Measurements from ENCODE around the gene KCNMB4. TPM values are rescaled to one million over a fixed set of nuclear protein-coding genes. Genes with fewer than 3 reads are reported as not detected.

KCNMB4 gene
- total RNA-seq, 1 experiment from 2014 or later, result 8.4 TPM

DNA sequence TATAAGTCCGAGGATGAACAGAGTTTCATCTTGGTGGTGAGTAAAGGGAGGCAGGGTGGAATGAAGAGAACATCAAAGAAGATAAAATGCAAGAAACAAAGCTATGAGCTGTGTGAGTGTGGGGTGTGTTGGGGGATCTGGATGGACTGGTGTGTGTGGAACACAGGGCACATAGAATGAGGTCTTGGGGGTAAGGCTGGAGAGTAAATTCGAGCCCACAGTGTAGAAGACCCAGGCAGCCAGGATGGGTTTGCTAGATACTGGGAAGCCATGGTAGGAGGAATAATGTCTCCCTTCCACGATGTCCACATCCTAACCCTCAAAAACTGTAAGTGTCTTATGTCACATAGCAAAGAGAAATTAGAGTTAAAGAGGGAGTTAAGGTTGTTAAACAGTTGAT is 6.8 kb downstream of the KCNMB4 start:
- H3K4me3 Mint-ChIP-seq (ENCODE audit: low read depth, unreplicated experiment), result no peak overlapping the region
- CTCF ChIA-PET, result no interaction called here
- intact Hi-C loops (cut with micrococcal nuclease; ENCODE audit: unreplicated experiment), result no loop called here

DNA sequence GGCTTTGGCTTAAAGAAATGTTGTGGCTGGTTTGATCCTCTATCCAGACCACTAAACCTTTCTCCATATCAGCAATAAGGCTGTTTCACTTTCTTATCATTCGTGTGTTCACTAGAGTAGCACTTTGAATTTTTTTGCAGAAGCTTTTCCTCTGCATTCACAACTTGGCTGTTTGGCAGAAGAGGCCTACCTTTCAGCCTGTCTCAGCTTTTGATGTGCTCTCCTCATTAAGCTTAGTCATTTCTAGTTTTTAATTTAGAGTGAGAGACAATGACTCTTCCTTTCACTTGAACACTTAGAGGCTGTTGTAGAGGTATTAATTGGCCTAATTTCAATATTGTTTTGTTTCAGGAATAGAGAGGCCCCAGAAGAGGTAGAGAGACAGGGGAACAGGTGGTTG is 13.8 kb downstream of the KCNMB4 start:
- Mint-ChIP-seq H3K27me3 (ENCODE audit: unreplicated experiment) (no peaks in the 10 kb centered on the region), H3K9me3 (ENCODE audit: low read depth, unreplicated experiment) (peaks cover 2% of the 10 kb centered on the region), H3K4me3 (ENCODE audit: low read depth, unreplicated experiment) (no peak overlapping the region), H3K27ac (ENCODE audit: unreplicated experiment) (no peak overlapping the region), H3K36me3 (ENCODE audit: insufficient read depth, unreplicated experiment) (peaks cover 9% of the 10 kb centered on the region), H3K4me1 (ENCODE audit: low read depth, unreplicated experiment) (no peaks in the 10 kb centered on the region)
- intact Hi-C loops (cut with micrococcal nuclease; ENCODE audit: unreplicated experiment), result no loop called here
- DNase-seq, result no peak
- no TSS peak for BruUV-seq (replicated peaks)
- TF ChIP-seq, protein P1, sequence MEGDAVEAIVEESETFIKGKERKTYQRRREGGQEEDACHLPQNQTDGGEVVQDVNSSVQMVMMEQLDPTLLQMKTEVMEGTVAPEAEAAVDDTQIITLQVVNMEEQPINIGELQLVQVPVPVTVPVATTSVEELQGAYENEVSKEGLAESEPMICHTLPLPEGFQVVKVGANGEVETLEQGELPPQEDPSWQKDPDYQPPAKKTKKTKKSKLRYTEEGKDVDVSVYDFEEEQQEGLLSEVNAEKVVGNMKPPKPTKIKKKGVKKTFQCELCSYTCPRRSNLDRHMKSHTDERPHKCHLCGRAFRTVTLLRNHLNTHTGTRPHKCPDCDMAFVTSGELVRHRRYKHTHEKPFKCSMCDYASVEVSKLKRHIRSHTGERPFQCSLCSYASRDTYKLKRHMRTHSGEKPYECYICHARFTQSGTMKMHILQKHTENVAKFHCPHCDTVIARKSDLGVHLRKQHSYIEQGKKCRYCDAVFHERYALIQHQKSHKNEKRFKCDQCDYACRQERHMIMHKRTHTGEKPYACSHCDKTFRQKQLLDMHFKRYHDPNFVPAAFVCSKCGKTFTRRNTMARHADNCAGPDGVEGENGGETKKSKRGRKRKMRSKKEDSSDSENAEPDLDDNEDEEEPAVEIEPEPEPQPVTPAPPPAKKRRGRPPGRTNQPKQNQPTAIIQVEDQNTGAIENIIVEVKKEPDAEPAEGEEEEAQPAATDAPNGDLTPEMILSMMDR (IDR thresholded peaks at IDR 0.05; ENCODE audit: unreplicated experiment), result no peak
- CTCF ChIA-PET, result no interaction called here

More for the DNA sequence above, 6.8 kb downstream of the KCNMB4 start:
- Mint-ChIP-seq H3K27ac (ENCODE audit: unreplicated experiment) (no peak overlapping the region), H3K27me3 (ENCODE audit: unreplicated experiment) (no peaks in the 10 kb centered on the region), H3K4me1 (ENCODE audit: low read depth, unreplicated experiment) (peaks cover 9% of the 10 kb centered on the region), H3K36me3 (ENCODE audit: insufficient read depth, unreplicated experiment) (no peaks in the 10 kb centered on the region), H3K9me3 (ENCODE audit: low read depth, unreplicated experiment) (no peaks in the 10 kb centered on the region)
- BruUV-seq (replicated peaks), result no TSS peak
- no peak for DNase-seq
- TF ChIP-seq, protein P1 (IDR thresholded peaks at IDR 0.05; ENCODE audit: unreplicated experiment), result no peak

DNA sequence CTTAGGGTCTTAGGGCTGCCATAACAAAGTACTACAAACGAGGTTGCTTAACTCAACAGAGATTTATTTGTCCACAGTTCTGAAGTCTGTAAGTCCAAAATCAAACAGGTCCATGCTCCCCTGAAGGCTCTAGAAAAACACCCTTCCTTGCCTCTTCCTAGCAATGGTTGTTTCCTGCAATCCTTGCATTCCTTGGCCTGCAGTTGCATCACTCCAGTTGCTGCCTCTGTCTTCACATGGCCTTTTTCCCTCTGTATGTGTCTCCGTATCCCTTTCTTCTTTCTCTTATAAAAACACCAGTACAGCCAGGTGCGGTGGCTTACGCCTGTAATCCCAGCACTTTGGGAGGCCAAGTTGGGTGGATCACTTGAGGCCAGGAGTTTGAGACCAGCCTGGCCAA is 17.4 kb downstream of the KCNMB4 start:
- intact Hi-C loops (cut with micrococcal nuclease; ENCODE audit: unreplicated experiment), result no loop called here
- BruUV-seq (replicated peaks), result no TSS peak
- no peak overlapping the region for H3K4me3 Mint-ChIP-seq (ENCODE audit: low read depth, unreplicated experiment)
- TF ChIP-seq, protein P1 (IDR thresholded peaks at IDR 0.05; ENCODE audit: unreplicated experiment), result no peak
- peaks cover 2% of the 10 kb centered on the region for H3K9me3 Mint-ChIP-seq (ENCODE audit: low read depth, unreplicated experiment)
- H3K4me1 Mint-ChIP-seq (ENCODE audit: low read depth, unreplicated experiment), result no peaks in the 10 kb centered on the region
- H3K27me3 Mint-ChIP-seq (ENCODE audit: unreplicated experiment), result no peaks in the 10 kb centered on the region
- peaks cover 9% of the 10 kb centered on the region for H3K36me3 Mint-ChIP-seq (ENCODE audit: insufficient read depth, unreplicated experiment)
- CTCF ChIA-PET, result no interaction called here
- no peak overlapping the region for H3K27ac Mint-ChIP-seq (ENCODE audit: unreplicated experiment)
- no peak for DNase-seq

DNA sequence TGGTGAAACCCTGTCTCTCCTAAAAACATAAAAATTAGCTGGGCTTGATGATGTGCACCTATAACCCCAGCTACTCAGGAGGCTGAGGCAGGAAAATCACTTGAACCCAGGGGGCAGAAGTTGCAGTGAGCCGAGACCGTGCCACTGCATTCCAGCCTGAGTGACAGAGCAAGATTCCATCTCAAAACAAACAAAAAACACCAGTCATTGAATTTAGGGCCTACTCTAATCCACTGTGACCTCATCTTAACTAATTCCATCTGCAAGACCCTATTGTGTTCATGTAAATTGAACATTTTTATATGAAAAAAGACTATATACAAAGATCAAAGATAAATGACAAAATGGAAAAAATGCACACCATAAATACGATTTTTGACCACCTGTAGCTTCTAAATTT is 17.8 kb downstream of the KCNMB4 start:
- DNase-seq, result no peak
- CTCF ChIA-PET, result no interaction called here
- TF ChIP-seq, protein P1 (IDR thresholded peaks at IDR 0.05; ENCODE audit: unreplicated experiment), result no peak
- Mint-ChIP-seq H3K9me3 (ENCODE audit: low read depth, unreplicated experiment) (peaks cover 2% of the 10 kb centered on the region), H3K27me3 (ENCODE audit: unreplicated experiment) (no peaks in the 10 kb centered on the region), H3K27ac (ENCODE audit: unreplicated experiment) (no peak overlapping the region), H3K4me3 (ENCODE audit: low read depth, unreplicated experiment) (no peak overlapping the region), H3K4me1 (ENCODE audit: low read depth, unreplicated experiment) (no peaks in the 10 kb centered on the region), H3K36me3 (ENCODE audit: insufficient read depth, unreplicated experiment) (peaks cover 9% of the 10 kb centered on the region)
- no TSS peak for BruUV-seq (replicated peaks)
- intact Hi-C loops (cut with micrococcal nuclease; ENCODE audit: unreplicated experiment), result no loop called here
